Endothelial cell (in vitro differentiated cells): Measurements from ENCODE around the gene UNKL. TPM values are rescaled to one million over a fixed set of nuclear protein-coding genes. Genes with fewer than 3 reads are reported as not detected.

ENCODE experiments used
- DNase-seq: peaks from one replicate; pipeline ENCODE4 v3.0.0; 2021; ENCODE audit warnings: low spot score
- H3K27ac Mint-ChIP-seq: one replicate; pipeline ENCODE4 v1.8.0; 2021; ENCODE audit warnings: mixed read lengths, inconsistent platforms; ENCODE audit not compliant: unreplicated experiment
- H3K27me3 Mint-ChIP-seq: one replicate; pipeline ENCODE4 v1.8.0; 2021; ENCODE audit warnings: mild to moderate bottlenecking, moderate library complexity, mixed read lengths, inconsistent platforms; ENCODE audit not compliant: unreplicated experiment
- H3K36me3 Mint-ChIP-seq: one replicate; pipeline ENCODE4 v1.8.0; 2021; ENCODE audit warnings: mild to moderate bottlenecking, low read depth, mixed read lengths, inconsistent platforms; ENCODE audit not compliant: unreplicated experiment
- H3K4me1 Mint-ChIP-seq: one replicate; pipeline ENCODE4 v1.8.0; 2021; ENCODE audit warnings: mild to moderate bottlenecking, mixed read lengths, inconsistent platforms; ENCODE audit not compliant: unreplicated experiment
- H3K4me3 Mint-ChIP-seq: one replicate; pipeline ENCODE4 v1.8.0; 2021; ENCODE audit warnings: mild to moderate bottlenecking, mixed read lengths, inconsistent platforms; ENCODE audit not compliant: unreplicated experiment
- H3K9me3 Mint-ChIP-seq: one replicate; pipeline ENCODE4 v1.8.0; 2021; ENCODE audit warnings: mixed read lengths, inconsistent platforms; ENCODE audit not compliant: unreplicated experiment
- CTCF ChIP-seq: fragments of 200-600 bp; sonication (generic); IDR thresholded peaks from one replicate; pipeline ENCODE4 v1.5.0; 2021; ENCODE audit warnings: antibody characterized with exemption; ENCODE audit not compliant: unreplicated experiment
- total RNA-seq: library from RNA; stranded (reverse); fragmentation: NEBNext Ultra II Directional; extraction: Animal tissue kit (Norgen Biotek cat#: 25700); gene quantifications from one replicate; pipeline ENCODE4 v1.2.1, GENCODE V29; 2021; ENCODE audit not compliant: unreplicated experiment

Gene UNKL
- total RNA-seq, 1 donor from 2014 or later, result 30.3 TPM

GRCh38 chr16:1313721-1314369, 100.7 kb downstream of the UNKL start:
- peaks cover 14% of the 10 kb centered on the region for H3K27me3 Mint-ChIP-seq
- no peak overlapping the region for H3K4me3 Mint-ChIP-seq
- H3K4me1 Mint-ChIP-seq, result peaks cover 14% of the 10 kb centered on the region
- no peak overlapping the region for H3K27ac Mint-ChIP-seq
- H3K9me3 Mint-ChIP-seq, result no peaks in the 10 kb centered on the region
- no peak for DNase-seq
- no peak for TF ChIP-seq CTCF
- H3K36me3 Mint-ChIP-seq, result peaks cover 32% of the 10 kb centered on the region

Other genes starting within 250 kb of the UNKL start
- not detected for gene TPSG1, start 189.4 kb downstream of the UNKL start, total RNA-seq
- gene TPSB2, start 184.5 kb downstream of the UNKL start, total RNA-seq, result not detected
- not detected for gene TPSAB1, start 174.0 kb downstream of the UNKL start, total RNA-seq
- gene TPSD1, start 158.6 kb downstream of the UNKL start, total RNA-seq, result not detected
- 167 TPM for gene UBE2I, start 105.1 kb downstream of the UNKL start, total RNA-seq
- 6.5 TPM for gene BAIAP3, start 81.1 kb downstream of the UNKL start, total RNA-seq
- gene TSR3, start 62.8 kb downstream of the UNKL start, total RNA-seq, result 68.2 TPM
- 47.9 TPM for gene GNPTG, start 62.8 kb downstream of the UNKL start, total RNA-seq
- gene UQCC4, start 6.0 kb upstream of the UNKL start, total RNA-seq, result 11.4 TPM
- gene PERCC1, start 16.4 kb upstream of the UNKL start, total RNA-seq, result not detected
- gene CCDC154, start 29.9 kb upstream of the UNKL start, total RNA-seq, result 2.4 TPM
- gene CLCN7, start 60.3 kb upstream of the UNKL start, total RNA-seq, result 99.1 TPM
- 0.21 TPM for gene PTX4, start 74.2 kb upstream of the UNKL start, total RNA-seq
- gene TELO2, start 78.7 kb upstream of the UNKL start, total RNA-seq, result 64.5 TPM
- 66.3 TPM for gene TMEM204, start 119.0 kb upstream of the UNKL start, total RNA-seq
- gene IFT140, start 197.4 kb upstream of the UNKL start, total RNA-seq, result 39.9 TPM
- gene CRAMP1, start 197.7 kb upstream of the UNKL start, total RNA-seq, result 46.8 TPM